Measurements from ENCODE around the gene OPN5. TPM values are rescaled to one million over a fixed set of nuclear protein-coding genes. Genes with fewer than 3 reads are reported as not detected.

OPN5 gene
- total RNA-seq, 4 donors from 2014 or later = not detected

DNA sequence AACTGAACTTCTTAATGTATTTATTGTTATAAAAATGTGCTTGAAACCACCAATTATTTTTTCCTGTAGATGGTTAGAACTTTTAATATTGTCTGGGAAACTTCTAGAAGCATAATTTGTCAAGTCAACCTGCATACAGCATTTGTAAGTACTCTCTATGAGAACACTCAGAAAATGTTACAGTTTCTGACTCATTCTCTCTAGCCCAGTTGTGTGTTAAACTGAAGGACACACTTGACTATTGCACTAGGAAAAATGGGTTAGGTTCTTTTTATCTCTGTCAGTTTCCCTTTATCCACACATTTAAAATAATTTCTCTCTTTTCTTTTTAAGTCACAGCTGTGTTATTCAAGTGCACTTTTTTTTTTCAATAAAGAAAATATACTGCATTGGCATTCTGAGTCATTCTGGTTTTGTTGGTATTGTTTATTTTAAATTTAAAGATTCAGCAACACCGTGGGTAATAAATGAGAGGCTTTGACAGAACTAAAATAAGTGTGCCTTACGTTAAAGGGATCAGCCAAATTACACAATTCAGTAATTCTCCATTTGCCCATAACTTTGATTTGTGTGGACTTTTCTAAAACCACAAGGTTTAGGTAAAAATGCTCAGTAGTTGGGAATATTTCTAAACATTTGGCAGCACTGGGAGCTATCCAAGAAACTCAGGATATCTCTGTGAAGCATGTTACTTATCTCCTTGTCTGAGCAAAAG is 50.7 kb downstream of the OPN5 start:
- H3K9me3 ChIP-seq = no peaks in the 10 kb centered on the region
- no peak for DNase-seq (ENCODE audit: extremely low spot score)
- H3K4me1 ChIP-seq = no peaks in the 10 kb centered on the region
- intact Hi-C loops (cut with DNase I) = no loop called here
- TF ChIP-seq POLR2A (IDR thresholded peaks at IDR 0.05; ENCODE audit: low read depth) = no peak
- no peaks in the 10 kb centered on the region for H3K36me3 ChIP-seq
- no peak overlapping the region for H3K27ac ChIP-seq (replicated peaks in 1 of 4)
- no peaks in the 10 kb centered on the region for H3K27me3 ChIP-seq
- no peak overlapping the region for H3K4me3 ChIP-seq
- 33% methylated on average over 2 of the region's 2 CpGs for WGBS

DNA sequence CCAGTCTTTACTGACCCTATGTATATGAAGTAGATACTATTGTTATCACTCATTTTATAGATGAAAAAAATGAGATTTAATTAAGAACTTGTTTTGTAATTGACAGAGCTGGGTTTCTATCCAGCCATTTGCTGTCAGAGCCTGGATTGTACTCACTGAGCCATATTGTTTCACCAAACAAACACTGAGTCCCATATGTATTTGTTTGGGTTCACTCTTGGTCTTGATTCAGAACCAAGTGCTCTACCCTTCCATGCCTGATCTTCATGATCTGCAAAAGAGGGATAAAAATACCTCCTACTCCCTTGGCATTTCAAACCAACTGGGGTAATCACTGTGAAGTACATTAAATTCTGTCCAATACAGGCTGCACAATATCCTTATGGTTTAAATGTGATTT is 52.4 kb downstream of the OPN5 start:
- intact Hi-C loops (cut with DNase I) = no loop called here
- no peak for DNase-seq (ENCODE audit: extremely low spot score)
- no peak for TF ChIP-seq EP300 (IDR thresholded peaks at IDR 0.05)
- H3K4me1 ChIP-seq = no peaks in the 10 kb centered on the region
- no peaks in the 10 kb centered on the region for H3K27me3 ChIP-seq
- no peaks in the 10 kb centered on the region for H3K36me3 ChIP-seq
- no peak overlapping the region for H3K4me3 ChIP-seq
- H3K27ac ChIP-seq (replicated peaks in 1 of 4) = no peak overlapping the region
- H3K9me3 ChIP-seq = no peaks in the 10 kb centered on the region

DNA sequence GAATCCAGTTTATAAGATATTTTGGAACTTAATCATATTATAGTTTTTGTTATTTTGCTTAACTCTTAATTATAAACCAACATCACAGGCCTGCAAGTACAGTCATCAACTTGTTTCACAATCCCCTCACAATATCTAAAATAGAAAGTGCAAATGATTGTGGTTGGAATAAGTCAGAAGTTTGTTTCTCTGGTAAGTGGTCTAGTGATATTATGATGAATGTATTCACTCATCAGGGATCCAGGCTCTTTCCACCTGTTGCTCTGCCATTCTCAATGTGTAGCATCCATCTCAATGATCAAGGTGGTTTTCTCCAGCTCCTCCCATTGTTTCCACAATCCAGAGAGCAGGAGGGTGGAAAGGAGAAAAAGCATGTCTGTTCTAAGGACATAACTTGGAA is 54.2 kb downstream of the OPN5 start:
- intact Hi-C loops (cut with DNase I) = no loop called here
- no peaks in the 10 kb centered on the region for H3K36me3 ChIP-seq
- H3K27me3 ChIP-seq = no peaks in the 10 kb centered on the region
- DNase-seq (ENCODE audit: extremely low spot score) = no peak
- no peak overlapping the region for H3K27ac ChIP-seq (replicated peaks in 1 of 4)
- no peak overlapping the region for H3K4me3 ChIP-seq
- no peaks in the 10 kb centered on the region for H3K9me3 ChIP-seq
- no peaks in the 10 kb centered on the region for H3K4me1 ChIP-seq
- no peak for TF ChIP-seq EP300 (IDR thresholded peaks at IDR 0.05)
- TF ChIP-seq POLR2AphosphoS5 (IDR thresholded peaks at IDR 0.05) = no peak
- TF ChIP-seq, protein P1, sequence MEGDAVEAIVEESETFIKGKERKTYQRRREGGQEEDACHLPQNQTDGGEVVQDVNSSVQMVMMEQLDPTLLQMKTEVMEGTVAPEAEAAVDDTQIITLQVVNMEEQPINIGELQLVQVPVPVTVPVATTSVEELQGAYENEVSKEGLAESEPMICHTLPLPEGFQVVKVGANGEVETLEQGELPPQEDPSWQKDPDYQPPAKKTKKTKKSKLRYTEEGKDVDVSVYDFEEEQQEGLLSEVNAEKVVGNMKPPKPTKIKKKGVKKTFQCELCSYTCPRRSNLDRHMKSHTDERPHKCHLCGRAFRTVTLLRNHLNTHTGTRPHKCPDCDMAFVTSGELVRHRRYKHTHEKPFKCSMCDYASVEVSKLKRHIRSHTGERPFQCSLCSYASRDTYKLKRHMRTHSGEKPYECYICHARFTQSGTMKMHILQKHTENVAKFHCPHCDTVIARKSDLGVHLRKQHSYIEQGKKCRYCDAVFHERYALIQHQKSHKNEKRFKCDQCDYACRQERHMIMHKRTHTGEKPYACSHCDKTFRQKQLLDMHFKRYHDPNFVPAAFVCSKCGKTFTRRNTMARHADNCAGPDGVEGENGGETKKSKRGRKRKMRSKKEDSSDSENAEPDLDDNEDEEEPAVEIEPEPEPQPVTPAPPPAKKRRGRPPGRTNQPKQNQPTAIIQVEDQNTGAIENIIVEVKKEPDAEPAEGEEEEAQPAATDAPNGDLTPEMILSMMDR (IDR thresholded peaks at IDR 0.05) = no peak
- no peak for TF ChIP-seq POLR2A (IDR thresholded peaks at IDR 0.05; ENCODE audit: low read depth)

DNA sequence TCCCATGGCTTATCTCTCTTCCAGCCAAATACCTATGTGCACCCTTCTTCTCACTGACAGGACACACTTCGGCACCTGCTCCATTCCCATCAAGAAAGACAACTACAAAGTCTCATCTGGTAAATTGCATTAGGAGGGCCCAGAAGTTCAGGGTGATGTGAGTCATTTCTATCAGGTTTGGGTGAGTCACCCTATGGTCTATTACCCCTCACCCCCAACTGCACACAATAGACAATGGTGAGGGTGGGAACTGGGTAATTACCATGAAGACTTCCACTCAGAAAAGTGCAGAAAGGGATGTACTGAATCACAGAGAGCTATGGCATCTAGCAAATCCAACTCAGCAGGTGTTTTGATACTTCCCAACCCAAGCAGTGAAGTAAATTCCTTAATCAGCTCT is 54.8 kb downstream of the OPN5 start:
- DNase-seq (ENCODE audit: extremely low spot score) = no peak
- intact Hi-C loops (cut with DNase I) = no loop called here

DNA sequence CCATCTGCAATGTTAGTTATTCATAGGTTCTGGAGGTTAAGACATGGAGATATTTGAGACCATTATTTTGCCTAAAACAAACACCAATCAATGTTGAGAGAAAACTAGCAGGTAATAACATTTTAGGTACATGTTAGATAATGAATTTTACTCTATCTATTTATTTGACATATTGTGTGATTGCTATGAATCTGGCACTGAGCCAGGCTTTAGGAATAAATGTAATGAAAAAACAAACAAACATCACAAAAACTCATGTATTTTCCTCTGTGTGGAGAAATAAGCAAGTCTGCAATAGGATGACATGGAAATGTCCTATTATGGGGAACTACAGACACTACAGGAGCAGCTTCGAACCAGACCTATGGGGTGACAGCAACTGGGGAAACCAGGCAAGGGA is 57.8 kb downstream of the OPN5 start:
- H3K36me3 ChIP-seq = no peaks in the 10 kb centered on the region
- 87% methylated on average over 1 of the region's 1 CpG for WGBS
- TF ChIP-seq, protein P1 (IDR thresholded peaks at IDR 0.05) = no peak
- intact Hi-C loops (cut with DNase I) = no loop called here
- no peak overlapping the region for H3K27ac ChIP-seq (replicated peaks in 1 of 4)
- H3K4me3 ChIP-seq = no peak overlapping the region
- H3K27me3 ChIP-seq = no peaks in the 10 kb centered on the region
- DNase-seq (ENCODE audit: extremely low spot score) = no peak
- H3K4me1 ChIP-seq = no peaks in the 10 kb centered on the region
- no peaks in the 10 kb centered on the region for H3K9me3 ChIP-seq

More for the DNA sequence above, 54.8 kb downstream of the OPN5 start:
- TF ChIP-seq, protein P1 (IDR thresholded peaks at IDR 0.05) = no peak
- TF ChIP-seq EP300 (IDR thresholded peaks at IDR 0.05) (no peak), POLR2A (IDR thresholded peaks at IDR 0.05; ENCODE audit: low read depth) (no peak), POLR2AphosphoS5 (IDR thresholded peaks at IDR 0.05) (no peak)
- H3K4me3 ChIP-seq = no peak overlapping the region
- H3K4me1 ChIP-seq = no peaks in the 10 kb centered on the region
- WGBS = 100% methylated on average over 1 of the region's 1 CpG
- no peaks in the 10 kb centered on the region for H3K36me3 ChIP-seq
- H3K9me3 ChIP-seq = no peaks in the 10 kb centered on the region
- no peak overlapping the region for H3K27ac ChIP-seq (replicated peaks in 1 of 4)
- no peaks in the 10 kb centered on the region for H3K27me3 ChIP-seq

- TF ChIP-seq POLR2A (IDR thresholded peaks at IDR 0.05; ENCODE audit: low read depth) (no peak), EP300 (IDR thresholded peaks at IDR 0.05) (no peak), POLR2AphosphoS5 (IDR thresholded peaks at IDR 0.05) (no peak)
- TF ChIP-seq, protein P1 (IDR thresholded peaks at IDR 0.05) = no peak
- H3K4me1 ChIP-seq = no peaks in the 10 kb centered on the region
- no peaks in the 10 kb centered on the region for H3K9me3 ChIP-seq
- no peak overlapping the region for H3K27ac ChIP-seq (replicated peaks in 1 of 4)
- 70% methylated on average over 3 of the region's 3 CpGs for WGBS
- DNase-seq (ENCODE audit: extremely low spot score) = no peak
- no peak overlapping the region for H3K4me3 ChIP-seq
- no peaks in the 10 kb centered on the region for H3K27me3 ChIP-seq
- intact Hi-C loops (cut with DNase I) = no loop called here
- H3K36me3 ChIP-seq = no peaks in the 10 kb centered on the region
Observed at GRCh38 chr6:47844881-47845280, 63.0 kb downstream of the OPN5 start.

Measured in esophagus muscularis mucosa (tissue), 4 donors.